ENCODE measurements around the gene TARS2. TPM values are rescaled to one million over a fixed set of nuclear protein-coding genes. Genes with fewer than 3 reads are reported as not detected.
A peak's percentile ranks its signal among the peaks of the same experiment; 100 is the strongest.

The TARS2 gene
- polyA plus RNA-seq, 2 donors: 14.1 to 26.7 TPM

DNA sequence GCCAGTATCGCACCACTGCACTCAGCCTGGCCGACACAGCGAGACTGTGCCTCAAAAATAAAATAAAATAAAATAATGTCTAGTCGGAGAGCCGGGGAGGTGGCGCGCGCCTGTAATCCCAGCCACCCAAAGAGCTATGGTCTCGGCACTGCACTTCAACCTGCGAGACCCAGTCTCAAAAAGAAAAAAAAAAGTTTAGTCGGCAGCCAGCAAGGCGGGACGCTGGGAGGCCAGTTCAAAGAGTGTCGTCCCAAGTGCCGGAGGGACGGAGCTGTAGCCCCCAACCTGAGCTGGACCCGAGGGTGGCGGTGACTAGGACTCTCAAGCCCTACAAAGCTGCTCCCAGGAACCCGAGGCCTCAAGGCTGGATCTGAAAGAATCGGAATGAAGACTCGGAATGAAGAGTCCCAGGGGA lies 27.7 kb downstream of the TARS2 start:
- no peaks in the 10 kb centered on the region for H3K27me3 ChIP-seq (ENCODE audit: control insufficient read depth in 1 of 2, insufficient read depth in 2 of 2, low read length in 2 of 2)
- H3K27ac ChIP-seq (ENCODE audit: low read depth in 2 of 2, low read length in 1 of 2): peak overlapping the region; percentile 91 to 93
- 28 to 30% methylated on average over 21 of the region's 21 CpGs for WGBS, 2 donors

DNA sequence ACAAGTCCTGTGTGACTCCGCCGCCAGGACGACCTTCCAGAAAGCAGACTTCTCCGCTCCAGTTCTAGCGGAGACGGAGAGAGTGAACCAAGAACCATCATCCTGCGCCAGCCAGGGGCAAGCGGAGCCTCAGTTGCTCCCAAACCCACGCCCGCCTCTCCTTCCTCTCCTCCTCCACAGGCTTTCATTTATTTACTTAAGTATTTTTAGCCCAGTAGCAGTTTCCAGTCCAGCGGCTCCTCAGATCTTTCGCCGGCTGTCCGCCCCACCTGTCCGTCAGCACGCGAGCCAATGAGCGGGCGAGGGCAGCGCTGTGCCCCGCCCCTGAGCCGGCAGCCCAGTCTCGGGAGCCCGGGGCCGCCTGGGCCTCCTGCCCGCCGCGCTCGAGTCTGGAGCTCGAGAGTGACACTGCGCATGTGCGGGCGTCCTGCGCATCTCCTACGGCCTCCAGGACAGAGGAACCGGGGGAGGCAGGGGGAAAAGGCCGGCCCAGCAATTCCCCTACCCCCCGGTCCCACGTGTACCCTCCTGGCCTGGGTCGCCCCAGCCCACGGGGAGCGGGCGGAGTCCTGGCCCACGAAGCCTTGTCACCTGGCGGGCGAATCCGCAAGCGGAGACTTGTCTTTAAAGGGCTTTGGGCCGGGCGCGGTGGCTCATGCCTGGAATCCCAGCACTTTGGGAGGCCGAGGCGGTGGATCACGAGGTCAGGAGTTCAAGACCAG lies 28.3 kb downstream of the TARS2 start, which contains the start of gene FALEC:
Gene FALEC (plus strand): TSS at position 425 of the 722 bp plus-strand sequence.
- Histone ChIP-seq H3K27ac (ENCODE audit: low read depth in 2 of 2, low read length in 1 of 2) (peak within 1 kb of the TSS; percentile 91 to 93), H3K9me3 (ENCODE audit: control insufficient read depth in 2 of 2, insufficient read depth in 1 of 2, low read depth in 1 of 2, low read length in 1 of 2) (no peaks in the 10 kb centered on the region), H3K4me1 (ENCODE audit: control insufficient read depth in 2 of 2, insufficient read depth in 2 of 2, low read length in 1 of 2) (peaks cover 0 to 9% of the 10 kb centered on the region in 2 donors), H3K36me3 (ENCODE audit: control insufficient read depth in 2 of 2, insufficient read depth in 2 of 2, low read length in 1 of 2) (peaks cover 0 to 13% of the 10 kb centered on the region in 2 donors), H3K27me3 (ENCODE audit: control insufficient read depth in 1 of 2, insufficient read depth in 2 of 2, low read length in 2 of 2) (no peaks in the 10 kb centered on the region), H3K4me3 (ENCODE audit: low read depth in 1 of 2, low read length in 2 of 2) (peak within 1 kb of the TSS; percentile 46 to 51)
- WGBS, 2 donors: 0% methylated on average over 54 of the region's 54 CpGs

More for the DNA sequence above, 27.7 kb downstream of the TARS2 start:
- Histone ChIP-seq H3K4me3 (ENCODE audit: low read depth in 1 of 2, low read length in 2 of 2) (peak overlapping the region; percentile 46 to 51), H3K4me1 (ENCODE audit: control insufficient read depth in 2 of 2, insufficient read depth in 2 of 2, low read length in 1 of 2) (peaks cover 0 to 9% of the 10 kb centered on the region in 2 donors), H3K9me3 (ENCODE audit: control insufficient read depth in 2 of 2, insufficient read depth in 1 of 2, low read depth in 1 of 2, low read length in 1 of 2) (no peaks in the 10 kb centered on the region), H3K36me3 (ENCODE audit: control insufficient read depth in 2 of 2, insufficient read depth in 2 of 2, low read length in 1 of 2) (peaks cover 0 to 17% of the 10 kb centered on the region in 2 donors)

DNA sequence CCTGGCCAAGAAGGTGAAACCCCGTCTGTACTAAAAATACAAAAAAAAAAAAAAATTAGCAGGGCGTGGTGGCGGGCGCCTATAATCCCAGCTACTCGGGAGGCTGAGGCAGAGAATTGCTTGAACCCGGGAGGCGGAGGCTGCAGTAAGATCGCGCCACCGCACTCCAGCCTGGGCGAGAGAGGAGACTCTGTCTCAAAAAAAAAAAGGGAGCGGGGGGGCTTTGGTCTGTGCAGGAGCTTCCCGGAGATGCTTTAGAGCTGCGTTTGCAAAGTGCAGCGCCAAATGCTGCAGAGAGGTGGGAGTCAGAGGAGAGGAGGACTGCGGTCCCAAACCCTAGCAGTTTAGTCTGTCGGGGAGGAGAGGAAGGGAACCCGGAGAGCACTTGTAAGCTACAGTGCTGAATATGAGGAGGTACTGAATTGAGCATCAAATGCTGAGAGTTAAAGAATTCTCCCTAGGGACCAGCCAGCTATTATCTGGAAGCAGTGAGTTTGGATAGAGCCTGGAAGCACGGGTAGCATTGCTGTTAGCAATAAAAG lies 28.9 kb downstream of the TARS2 start:
- Histone ChIP-seq H3K4me1 (ENCODE audit: control insufficient read depth in 2 of 2, insufficient read depth in 2 of 2, low read length in 1 of 2) (peaks cover 0 to 9% of the 10 kb centered on the region in 2 donors), H3K4me3 (ENCODE audit: low read depth in 1 of 2, low read length in 2 of 2) (peak overlapping the region; percentile 46 to 51), H3K36me3 (ENCODE audit: control insufficient read depth in 2 of 2, insufficient read depth in 2 of 2, low read length in 1 of 2) (peaks cover 0 to 7% of the 10 kb centered on the region in 2 donors), H3K27me3 (ENCODE audit: control insufficient read depth in 1 of 2, insufficient read depth in 2 of 2, low read length in 2 of 2) (no peaks in the 10 kb centered on the region), H3K9me3 (ENCODE audit: control insufficient read depth in 2 of 2, insufficient read depth in 1 of 2, low read depth in 1 of 2, low read length in 1 of 2) (no peaks in the 10 kb centered on the region), H3K27ac (ENCODE audit: low read depth in 2 of 2, low read length in 1 of 2) (peak overlapping the region; percentile 91 to 93)
- 3 to 5% methylated on average over 19 of the region's 19 CpGs for WGBS, 2 donors

DNA sequence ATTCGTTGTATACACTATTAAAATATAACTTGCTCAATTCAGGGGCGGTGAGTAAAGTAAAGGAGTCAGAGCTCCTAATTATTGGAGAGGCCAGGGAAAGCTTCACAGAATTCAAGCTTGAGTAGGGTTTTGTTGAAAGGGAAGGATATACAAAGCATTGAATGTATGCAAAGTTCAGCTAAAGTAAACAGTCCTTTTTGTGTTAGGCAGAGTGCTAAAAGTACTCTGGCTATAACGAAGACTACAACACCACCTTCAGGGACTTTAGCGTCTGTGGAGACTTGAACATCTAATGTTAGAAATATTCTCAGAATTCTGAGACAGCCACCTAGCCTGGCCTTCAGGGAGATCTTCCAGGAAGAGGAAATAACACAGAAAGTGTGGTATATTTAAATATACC lies 29.4 kb downstream of the TARS2 start:
- Histone ChIP-seq H3K9me3 (ENCODE audit: control insufficient read depth in 2 of 2, insufficient read depth in 1 of 2, low read depth in 1 of 2, low read length in 1 of 2) (no peaks in the 10 kb centered on the region), H3K4me1 (ENCODE audit: control insufficient read depth in 2 of 2, insufficient read depth in 2 of 2, low read length in 1 of 2) (peaks cover 0 to 9% of the 10 kb centered on the region in 2 donors), H3K27me3 (ENCODE audit: control insufficient read depth in 1 of 2, insufficient read depth in 2 of 2, low read length in 2 of 2) (no peaks in the 10 kb centered on the region), H3K4me3 (ENCODE audit: low read depth in 1 of 2, low read length in 2 of 2) (peak overlapping the region in 1 of 2 donors; percentile 46), H3K27ac (ENCODE audit: low read depth in 2 of 2, low read length in 1 of 2) (peak overlapping the region; percentile 85 to 93), H3K36me3 (ENCODE audit: control insufficient read depth in 2 of 2, insufficient read depth in 2 of 2, low read length in 1 of 2) (peaks cover 0 to 2% of the 10 kb centered on the region in 2 donors)
- 29 to 38% methylated on average over 4 of the region's 4 CpGs for WGBS, 2 donors

DNA sequence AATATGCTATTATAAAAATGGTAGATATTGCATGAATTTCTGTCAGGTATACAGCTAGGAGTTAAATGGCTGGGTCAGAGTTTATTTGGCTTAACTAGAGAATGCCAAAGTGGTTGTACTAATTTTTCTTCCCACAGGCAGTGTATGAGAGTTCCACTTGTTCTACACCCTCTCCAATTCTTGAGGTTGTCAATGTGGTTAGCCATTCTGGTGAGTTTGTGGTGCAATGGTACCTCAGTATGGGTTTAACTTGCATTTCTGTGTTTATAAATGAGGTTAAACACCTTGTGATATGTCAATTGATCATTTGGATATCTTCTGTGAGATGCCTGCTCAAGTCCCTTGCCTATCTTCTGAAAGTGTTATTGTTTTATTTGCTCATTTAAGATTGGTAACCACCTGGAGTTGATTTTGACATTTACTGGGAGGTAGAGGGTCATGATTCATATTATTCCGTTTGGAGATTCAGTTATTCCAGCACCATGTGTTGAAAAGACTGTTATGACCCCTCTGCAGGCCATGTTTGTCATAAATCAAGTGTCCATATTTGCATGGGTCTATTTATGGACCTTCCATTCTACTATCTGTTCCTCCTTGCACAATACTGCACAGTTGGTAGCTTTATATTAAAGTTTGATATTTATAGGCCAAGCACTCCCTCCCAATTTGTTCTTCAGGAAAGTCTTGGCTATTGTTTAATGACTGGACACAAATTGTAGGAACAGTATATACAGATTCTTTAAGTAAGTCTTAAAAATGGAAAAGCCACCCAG lies 34.2 kb downstream of the TARS2 start:
- peaks cover 0 to 2% of the 10 kb centered on the region in 2 donors for H3K4me1 ChIP-seq (ENCODE audit: control insufficient read depth in 2 of 2, insufficient read depth in 2 of 2, low read length in 1 of 2)
- no peaks in the 10 kb centered on the region for H3K9me3 ChIP-seq (ENCODE audit: control insufficient read depth in 2 of 2, insufficient read depth in 1 of 2, low read depth in 1 of 2, low read length in 1 of 2)
- no peaks in the 10 kb centered on the region for H3K27me3 ChIP-seq (ENCODE audit: control insufficient read depth in 1 of 2, insufficient read depth in 2 of 2, low read length in 2 of 2)
- H3K4me3 ChIP-seq (ENCODE audit: low read depth in 1 of 2, low read length in 2 of 2): no peak overlapping the region
- no peaks in the 10 kb centered on the region for H3K36me3 ChIP-seq (ENCODE audit: control insufficient read depth in 2 of 2, insufficient read depth in 2 of 2, low read length in 1 of 2)
- H3K27ac ChIP-seq (ENCODE audit: low read depth in 2 of 2, low read length in 1 of 2): no peak overlapping the region
- 73 to 75% methylated on average over 1 of the region's 1 CpG for WGBS, 2 donors

DNA sequence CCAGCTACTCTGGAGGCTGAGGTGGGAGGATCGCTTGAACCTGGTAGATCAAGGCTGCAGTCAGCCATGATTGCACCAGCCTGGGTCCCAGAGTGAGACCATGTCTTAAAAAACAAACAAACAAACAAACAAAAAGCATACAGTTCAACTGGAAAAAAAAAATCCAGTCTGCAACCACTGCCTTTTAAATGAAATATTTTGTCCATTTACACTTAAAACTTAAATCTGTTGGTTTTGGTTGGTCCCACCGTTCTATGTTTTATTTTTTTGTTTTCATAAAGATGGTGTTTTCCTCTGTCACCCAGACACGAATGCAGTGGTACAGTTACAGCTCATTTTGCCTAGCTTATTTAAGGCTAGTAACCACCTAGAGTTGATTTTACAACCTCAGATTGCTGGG lies 38.1 kb downstream of the TARS2 start:
- Histone ChIP-seq H3K27me3 (ENCODE audit: control insufficient read depth in 1 of 2, insufficient read depth in 2 of 2, low read length in 2 of 2) (no peaks in the 10 kb centered on the region), H3K4me3 (ENCODE audit: low read depth in 1 of 2, low read length in 2 of 2) (no peak overlapping the region), H3K9me3 (ENCODE audit: control insufficient read depth in 2 of 2, insufficient read depth in 1 of 2, low read depth in 1 of 2, low read length in 1 of 2) (no peaks in the 10 kb centered on the region), H3K36me3 (ENCODE audit: control insufficient read depth in 2 of 2, insufficient read depth in 2 of 2, low read length in 1 of 2) (no peaks in the 10 kb centered on the region), H3K4me1 (ENCODE audit: control insufficient read depth in 2 of 2, insufficient read depth in 2 of 2, low read length in 1 of 2) (peaks cover 0 to 3% of the 10 kb centered on the region in 2 donors), H3K27ac (ENCODE audit: low read depth in 2 of 2, low read length in 1 of 2) (no peak overlapping the region)
- 88% methylated on average over 3 of the region's 3 CpGs for WGBS, 2 donors

DNA sequence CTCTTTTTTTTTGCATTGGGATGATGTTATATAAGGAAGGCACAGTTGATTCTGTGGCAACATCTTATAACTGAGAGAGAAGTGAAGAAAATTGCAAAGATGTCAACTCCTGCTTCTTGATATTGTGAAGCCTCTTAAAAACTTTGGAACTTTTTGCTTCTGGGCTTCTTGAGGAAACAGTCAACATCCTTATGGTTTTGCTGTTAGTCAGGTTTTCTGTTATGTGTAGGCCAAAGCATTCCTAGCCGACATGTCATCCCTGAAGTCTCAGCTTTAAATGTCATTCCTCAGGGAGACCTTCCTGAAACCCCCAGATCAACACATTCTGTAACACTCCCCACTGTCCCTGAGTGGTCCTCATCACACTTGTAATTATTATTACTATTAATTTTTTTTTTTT lies 41.0 kb downstream of the TARS2 start:
- no peaks in the 10 kb centered on the region for H3K9me3 ChIP-seq (ENCODE audit: control insufficient read depth in 2 of 2, insufficient read depth in 1 of 2, low read depth in 1 of 2, low read length in 1 of 2)
- peaks cover 0 to 8% of the 10 kb centered on the region in 2 donors for H3K4me1 ChIP-seq (ENCODE audit: control insufficient read depth in 2 of 2, insufficient read depth in 2 of 2, low read length in 1 of 2)
- no peak overlapping the region for H3K4me3 ChIP-seq (ENCODE audit: low read depth in 1 of 2, low read length in 2 of 2)
- no peak overlapping the region for H3K27ac ChIP-seq (ENCODE audit: low read depth in 2 of 2, low read length in 1 of 2)
- 71 to 90% methylated on average over 1 of the region's 1 CpG for WGBS, 2 donors
- H3K36me3 ChIP-seq (ENCODE audit: control insufficient read depth in 2 of 2, insufficient read depth in 2 of 2, low read length in 1 of 2): no peaks in the 10 kb centered on the region
- H3K27me3 ChIP-seq (ENCODE audit: control insufficient read depth in 1 of 2, insufficient read depth in 2 of 2, low read length in 2 of 2): no peaks in the 10 kb centered on the region

DNA sequence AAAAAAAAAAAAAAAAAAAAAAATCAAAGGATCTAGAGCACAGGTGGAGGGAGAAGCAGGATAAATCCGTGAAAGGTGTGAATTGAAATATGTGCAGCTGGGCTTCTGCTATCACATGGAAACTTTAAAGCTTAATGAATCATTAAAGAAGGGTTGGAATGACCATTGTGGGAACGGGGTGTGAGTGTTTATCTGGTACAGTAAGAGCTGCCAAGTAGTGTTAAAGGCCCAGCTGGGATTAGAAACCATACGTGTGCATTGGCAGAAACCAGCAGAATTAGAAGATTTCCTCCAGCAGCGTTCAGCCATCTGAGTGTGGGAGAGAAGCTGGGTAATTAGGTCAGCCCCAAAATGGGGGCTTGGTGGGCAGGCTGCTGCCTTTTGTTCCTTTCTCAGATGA lies 41.8 kb downstream of the TARS2 start:
- no peaks in the 10 kb centered on the region for H3K36me3 ChIP-seq (ENCODE audit: control insufficient read depth in 2 of 2, insufficient read depth in 2 of 2, low read length in 1 of 2)
- no peaks in the 10 kb centered on the region for H3K27me3 ChIP-seq (ENCODE audit: control insufficient read depth in 1 of 2, insufficient read depth in 2 of 2, low read length in 2 of 2)
- no peak overlapping the region for H3K4me3 ChIP-seq (ENCODE audit: low read depth in 1 of 2, low read length in 2 of 2)
- peak overlapping the region; percentile 80 for H3K27ac ChIP-seq (ENCODE audit: low read depth in 2 of 2, low read length in 1 of 2)
- peaks cover 0 to 9% of the 10 kb centered on the region in 2 donors for H3K4me1 ChIP-seq (ENCODE audit: control insufficient read depth in 2 of 2, insufficient read depth in 2 of 2, low read length in 1 of 2)
- 16 to 22% methylated on average over 4 of the region's 4 CpGs for WGBS, 2 donors
- H3K9me3 ChIP-seq (ENCODE audit: control insufficient read depth in 2 of 2, insufficient read depth in 1 of 2, low read depth in 1 of 2, low read length in 1 of 2): no peaks in the 10 kb centered on the region

DNA sequence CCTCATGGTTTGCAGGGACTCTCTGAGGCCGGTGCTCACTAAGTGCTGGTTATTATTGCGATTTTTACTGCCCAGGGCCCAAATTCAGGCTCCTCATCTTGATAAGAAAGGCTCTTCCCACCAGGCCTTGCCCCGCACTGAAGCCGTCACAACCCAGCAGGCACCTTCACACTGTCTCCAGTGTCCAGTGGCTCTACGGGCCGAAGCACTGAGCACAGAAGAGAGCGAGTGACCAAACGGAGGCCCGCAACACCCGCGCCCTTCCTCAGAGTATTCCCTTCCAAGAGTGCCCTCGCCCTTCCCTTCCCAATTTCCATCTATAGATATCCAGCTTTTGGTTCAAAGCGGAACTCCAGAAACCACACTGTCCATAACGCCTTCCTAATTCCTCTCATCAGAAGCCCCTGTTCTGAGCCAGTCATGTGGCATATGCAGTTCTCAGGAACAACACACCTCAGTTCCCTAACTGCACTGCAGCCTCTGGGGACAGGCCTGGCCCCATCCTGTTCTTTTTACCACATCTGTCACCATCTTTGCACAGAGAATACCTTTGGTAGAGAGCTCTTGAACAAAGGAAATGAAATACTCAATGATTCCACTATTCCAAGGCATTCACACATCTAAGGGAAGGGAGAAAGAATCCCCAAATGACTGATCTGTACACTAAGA lies 43.4 kb downstream of the TARS2 start:
- H3K4me1 ChIP-seq (ENCODE audit: control insufficient read depth in 2 of 2, insufficient read depth in 2 of 2, low read length in 1 of 2): peaks cover 0 to 13% of the 10 kb centered on the region in 2 donors
- H3K36me3 ChIP-seq (ENCODE audit: control insufficient read depth in 2 of 2, insufficient read depth in 2 of 2, low read length in 1 of 2): no peaks in the 10 kb centered on the region
- H3K4me3 ChIP-seq (ENCODE audit: low read depth in 1 of 2, low read length in 2 of 2): no peak overlapping the region
- 96 to 98% methylated on average over 14 of the region's 14 CpGs for WGBS, 2 donors
- H3K27me3 ChIP-seq (ENCODE audit: control insufficient read depth in 1 of 2, insufficient read depth in 2 of 2, low read length in 2 of 2): no peaks in the 10 kb centered on the region
- H3K9me3 ChIP-seq (ENCODE audit: control insufficient read depth in 2 of 2, insufficient read depth in 1 of 2, low read depth in 1 of 2, low read length in 1 of 2): no peaks in the 10 kb centered on the region
- peak overlapping the region in 1 of 2 donors; percentile 13 for H3K27ac ChIP-seq (ENCODE audit: low read depth in 2 of 2, low read length in 1 of 2)
